ENCODE data around the gene C2orf80.
"Not testable (repeated sequence)": the region's sequence is repeated elsewhere in the genome, so short reads cannot be mapped to it uniquely, and the experiment has no call there.

Gene C2orf80

DNA sequence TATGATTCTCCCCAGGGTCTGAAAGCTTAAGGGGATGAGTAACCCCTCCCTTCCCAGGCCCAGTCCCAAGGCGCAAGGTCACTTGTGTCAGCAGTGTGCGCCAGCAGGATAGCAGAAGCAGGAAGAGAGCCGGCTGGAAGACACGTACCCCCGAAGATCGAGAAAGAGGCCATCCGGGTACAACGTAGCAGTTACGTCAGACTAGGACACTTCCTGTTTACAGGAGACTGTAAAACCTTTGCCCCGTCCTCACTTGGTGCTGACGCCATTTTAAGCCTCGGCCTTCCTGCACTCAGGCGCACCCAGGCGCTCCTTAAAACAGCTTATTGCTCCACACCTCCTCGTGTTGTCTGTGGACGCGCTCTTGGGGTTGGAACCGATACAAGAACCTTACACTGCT is 50.4 kb downstream of the C2orf80 start:
- DNase-seq (ENCODE audit: low spot score) = no peak
- TF ChIP-seq, protein P1, sequence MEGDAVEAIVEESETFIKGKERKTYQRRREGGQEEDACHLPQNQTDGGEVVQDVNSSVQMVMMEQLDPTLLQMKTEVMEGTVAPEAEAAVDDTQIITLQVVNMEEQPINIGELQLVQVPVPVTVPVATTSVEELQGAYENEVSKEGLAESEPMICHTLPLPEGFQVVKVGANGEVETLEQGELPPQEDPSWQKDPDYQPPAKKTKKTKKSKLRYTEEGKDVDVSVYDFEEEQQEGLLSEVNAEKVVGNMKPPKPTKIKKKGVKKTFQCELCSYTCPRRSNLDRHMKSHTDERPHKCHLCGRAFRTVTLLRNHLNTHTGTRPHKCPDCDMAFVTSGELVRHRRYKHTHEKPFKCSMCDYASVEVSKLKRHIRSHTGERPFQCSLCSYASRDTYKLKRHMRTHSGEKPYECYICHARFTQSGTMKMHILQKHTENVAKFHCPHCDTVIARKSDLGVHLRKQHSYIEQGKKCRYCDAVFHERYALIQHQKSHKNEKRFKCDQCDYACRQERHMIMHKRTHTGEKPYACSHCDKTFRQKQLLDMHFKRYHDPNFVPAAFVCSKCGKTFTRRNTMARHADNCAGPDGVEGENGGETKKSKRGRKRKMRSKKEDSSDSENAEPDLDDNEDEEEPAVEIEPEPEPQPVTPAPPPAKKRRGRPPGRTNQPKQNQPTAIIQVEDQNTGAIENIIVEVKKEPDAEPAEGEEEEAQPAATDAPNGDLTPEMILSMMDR (IDR thresholded peaks at IDR 0.05; ENCODE audit: borderline replicate concordance, control extremely low read depth, extremely low read depth, insufficient read depth, missing control alignments) = no peak
- in situ Hi-C loops (cut with MboI; ENCODE audit: low sequenced_read_pairs, unreplicated experiment) = no loop called here

DNA sequence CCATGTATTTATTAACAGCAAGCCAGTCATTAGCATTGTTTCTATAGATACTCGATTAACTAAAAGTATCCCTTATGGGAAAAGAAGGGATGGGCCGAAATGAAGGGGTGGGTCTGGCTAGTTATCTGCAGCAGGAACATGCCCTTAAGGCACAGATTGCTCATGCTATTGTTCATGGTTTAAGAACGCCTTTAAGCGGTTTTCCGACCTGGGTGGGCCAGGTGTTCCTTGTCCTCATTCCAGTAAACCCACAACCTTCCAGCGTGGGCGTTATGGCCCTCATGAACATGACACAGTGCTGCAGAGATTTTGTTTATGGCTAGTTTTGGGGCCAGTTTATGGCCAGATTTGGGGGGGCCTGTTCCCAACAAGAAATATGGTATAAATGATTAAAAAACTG is 51.5 kb downstream of the C2orf80 start:
- DNase-seq (ENCODE audit: low spot score) = not testable (repeated sequence)

DNA sequence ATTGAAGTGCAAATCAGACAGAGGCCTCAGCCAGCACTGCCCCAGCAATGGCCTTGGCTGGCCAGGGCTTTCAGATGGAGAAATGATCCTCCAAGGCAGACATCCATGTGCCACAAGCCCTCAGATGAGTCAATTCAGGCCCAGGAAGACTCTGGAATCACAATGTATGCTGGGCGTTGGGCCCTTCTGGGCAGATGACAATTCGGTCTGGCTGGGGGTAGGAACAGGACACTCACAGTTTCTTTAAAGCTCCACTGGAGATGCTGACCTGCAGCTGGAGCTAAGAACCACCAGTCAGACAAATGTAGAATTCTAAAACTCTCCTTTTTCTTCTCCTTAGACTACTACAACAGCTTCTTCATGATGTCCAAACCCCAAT is 53.1 kb downstream of the C2orf80 start:
- DNase-seq (ENCODE audit: low spot score) = no peak
- in situ Hi-C loops (cut with MboI; ENCODE audit: low sequenced_read_pairs, unreplicated experiment) = no loop called here
- TF ChIP-seq, protein P1 (IDR thresholded peaks at IDR 0.05; ENCODE audit: borderline replicate concordance, control extremely low read depth, extremely low read depth, insufficient read depth, missing control alignments) = no peak

More for the DNA sequence above, 51.5 kb downstream of the C2orf80 start:
- in situ Hi-C loops (cut with MboI; ENCODE audit: low sequenced_read_pairs, unreplicated experiment) = not testable (repeated sequence)

DNA sequence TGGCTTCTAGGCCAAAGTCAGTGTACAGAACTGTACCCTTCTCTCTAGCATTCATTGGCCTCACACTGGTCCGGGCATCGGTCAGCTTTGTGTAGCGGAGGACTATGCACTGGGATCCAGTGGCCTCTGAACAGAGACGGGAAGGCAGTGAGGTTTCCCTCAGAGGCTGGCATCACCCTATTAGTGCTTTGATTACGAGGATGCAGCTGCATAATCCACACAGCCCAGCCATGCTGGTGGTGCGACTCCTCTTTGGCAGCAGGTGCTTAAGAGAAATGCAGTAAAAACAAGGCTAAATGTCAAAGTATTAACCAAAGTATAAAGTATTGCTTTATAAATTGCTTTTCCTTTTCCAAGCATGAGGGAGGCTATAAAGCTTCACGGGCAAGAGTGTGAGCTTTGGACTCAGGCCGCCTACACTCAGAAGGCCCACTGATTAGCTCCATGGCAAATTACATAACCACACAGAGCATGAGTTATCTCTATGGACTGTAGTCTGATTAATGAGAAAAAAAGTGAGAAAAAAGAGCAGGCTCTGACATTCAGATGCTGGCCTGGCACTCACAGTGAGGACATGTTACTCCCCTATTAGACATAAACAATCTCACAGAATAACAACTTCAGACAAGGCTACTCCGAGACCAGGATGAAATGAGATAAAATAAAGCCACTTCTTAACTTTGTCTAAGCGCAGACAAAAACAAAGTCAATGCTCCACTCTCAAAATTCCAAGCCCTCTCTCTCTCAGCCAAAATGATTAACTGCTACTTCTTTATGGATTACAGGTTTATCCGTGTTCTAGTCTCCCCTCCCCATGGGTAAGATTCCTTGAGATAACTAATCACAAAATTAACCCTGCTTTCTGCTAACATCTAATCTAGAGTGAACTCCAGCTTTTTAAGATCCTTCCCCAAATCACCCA is 53.8 kb downstream of the C2orf80 start:
- in situ Hi-C loops (cut with MboI; ENCODE audit: low sequenced_read_pairs, unreplicated experiment) = no loop called here
- TF ChIP-seq, protein P1 (IDR thresholded peaks at IDR 0.05; ENCODE audit: borderline replicate concordance, control extremely low read depth, extremely low read depth, insufficient read depth, missing control alignments) = no peak
- DNase-seq (ENCODE audit: low spot score) = no peak

DNA sequence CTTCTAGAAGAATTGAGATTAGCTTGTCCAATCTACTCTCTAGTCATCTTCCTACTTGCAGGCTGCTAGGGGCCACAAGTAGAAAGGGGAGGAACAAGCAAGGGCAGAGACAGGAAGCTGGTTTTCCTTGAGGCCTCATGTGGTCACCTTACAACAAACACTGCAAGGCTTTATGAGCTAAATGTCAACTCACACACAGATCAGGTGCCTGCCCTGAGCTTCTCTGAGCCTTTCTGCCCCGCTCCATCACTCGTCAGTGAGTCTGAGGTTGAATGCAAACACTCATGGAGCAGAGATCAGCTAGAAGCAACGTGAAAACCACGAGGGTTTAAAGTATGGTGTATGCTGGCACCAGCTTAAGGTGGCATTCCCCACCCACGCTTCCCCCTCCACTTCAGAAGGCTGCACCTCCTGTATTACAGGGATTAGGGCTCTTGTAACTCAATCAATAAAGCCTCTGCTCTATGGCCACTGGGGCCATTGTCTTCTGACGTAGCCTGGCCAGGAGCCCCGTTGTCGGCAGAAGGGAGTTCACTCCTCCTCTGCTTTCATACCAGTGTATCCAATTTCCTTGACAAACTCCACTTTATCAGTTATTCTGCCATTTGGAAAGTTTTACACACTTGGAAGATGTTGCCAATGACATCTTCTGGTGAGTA is 54.8 kb downstream of the C2orf80 start:
- TF ChIP-seq, protein P1 (IDR thresholded peaks at IDR 0.05; ENCODE audit: borderline replicate concordance, control extremely low read depth, extremely low read depth, insufficient read depth, missing control alignments) = no peak
- in situ Hi-C loops (cut with MboI; ENCODE audit: low sequenced_read_pairs, unreplicated experiment) = no loop called here
- no peak for DNase-seq (ENCODE audit: low spot score)

DNA sequence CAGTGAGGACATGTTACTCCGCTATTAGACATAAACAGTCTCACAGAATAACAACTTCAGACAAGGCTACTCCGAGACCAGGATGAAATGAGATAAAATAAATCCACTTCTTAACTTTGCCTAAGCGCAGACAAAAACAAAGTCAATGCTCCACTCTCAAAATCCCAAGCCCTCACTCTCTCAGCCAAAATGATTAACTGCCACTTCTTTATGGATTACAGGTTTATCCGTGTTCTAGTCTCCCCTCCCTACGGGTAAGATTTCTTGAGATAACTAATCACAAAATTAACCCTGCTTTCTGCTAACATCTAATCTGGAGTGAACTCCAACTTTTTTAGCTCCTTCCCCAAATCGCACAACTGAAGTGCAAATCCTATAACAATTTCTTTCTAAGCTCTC is 59.1 kb downstream of the C2orf80 start:
- TF ChIP-seq, protein P1 (IDR thresholded peaks at IDR 0.05; ENCODE audit: borderline replicate concordance, control extremely low read depth, extremely low read depth, insufficient read depth, missing control alignments) = no peak
- DNase-seq (ENCODE audit: low spot score) = no peak
- in situ Hi-C loops (cut with MboI; ENCODE audit: low sequenced_read_pairs, unreplicated experiment) = no loop called here
